HepG2 (cell line): ENCODE results near the gene ARL4D. TPM values are rescaled to one million over a fixed set of nuclear protein-coding genes. Genes with fewer than 3 reads are reported as not detected.

Source experiments
- CBX2 ChIP-seq, 2 experiments: fragments of 200-600 bp in 1 of 2; sonication (generic); formaldehyde crosslinking in 1 of 2; IDR thresholded peaks; 2 replicates each; pipeline versions ENCODE4 v1.7.0 to v1.8.1; 2018 to 2022; ENCODE audit warnings: low read depth in 2 of 2, low read length in 1 of 2, mild to moderate bottlenecking in 1 of 2, missing genetic modification reagents in 1 of 2
- DNMT3B ChIP-seq: conservative IDR thresholded peaks from 2 replicates; pipeline ENCODE4 v1.6.1; 2016; ENCODE audit warnings: missing biosample characterization, control low read depth
- E2F2 ChIP-seq: sonication (generic); formaldehyde crosslinking; IDR thresholded peaks from 2 replicates; pipeline ENCODE4 v1.4.0; 2020; ENCODE audit warnings: missing genetic modification reagents, borderline replicate concordance
- ELF1 ChIP-seq: sonication (generic); formaldehyde crosslinking; IDR thresholded peaks from 2 replicates; pipeline ENCODE4 v1.4.0; 2020; ENCODE audit warnings: missing genetic modification reagents
- KMT2B ChIP-seq: IDR thresholded peaks from 2 replicates; pipeline ENCODE4 v1.6.1; 2016; ENCODE audit warnings: missing genetic modification reagents, missing compliant biosample characterization
- MAFF ChIP-seq: IDR thresholded peaks from 2 replicates; pipeline ENCODE4 v1.6.1; 2011; ENCODE audit warnings: low read depth, low read length, improper control_type of control experiment
- MAFK ChIP-seq, 2 experiments: IDR thresholded peaks in 1 of 2; conservative IDR thresholded peaks in 1 of 2; 2 replicates each; pipeline ENCODE4 v1.6.1; 2011; ENCODE audit warnings: improper control_type of control experiment in 2 of 2, low read length in 2 of 2
- MED1 ChIP-seq: sonication (generic); formaldehyde crosslinking; IDR thresholded peaks from 2 replicates; pipeline ENCODE4 v1.4.0; 2020; ENCODE audit warnings: missing genetic modification reagents
- NBN ChIP-seq: fragments of 450-650 bp; conservative IDR thresholded peaks from 2 replicates; pipeline ENCODE4 v1.6.1; 2017
- NR0B2 ChIP-seq: sonication (generic); formaldehyde crosslinking; IDR thresholded peaks from 2 replicates; pipeline ENCODE4 v1.4.0; 2020; ENCODE audit warnings: mild to moderate bottlenecking, missing genetic modification reagents
- NR3C1 ChIP-seq: sonication (generic); formaldehyde crosslinking; IDR thresholded peaks from 2 replicates; pipeline ENCODE4 v1.4.0; 2020; ENCODE audit warnings: missing genetic modification reagents
- PHF8 ChIP-seq: sonication (generic); formaldehyde crosslinking; IDR thresholded peaks from 2 replicates; pipeline ENCODE4 v1.5.0; 2020; ENCODE audit warnings: missing genetic modification reagents
- RXRA ChIP-seq: sonication (generic); formaldehyde crosslinking; IDR thresholded peaks from 2 replicates; pipeline ENCODE4 v1.5.1; 2020; ENCODE audit warnings: missing genetic modification reagents
- SAP130 ChIP-seq: IDR thresholded peaks from 2 replicates; pipeline ENCODE4 v1.6.1; 2016; ENCODE audit warnings: low read depth
- SCMH1 ChIP-seq: sonication (generic); formaldehyde crosslinking; IDR thresholded peaks from 2 replicates; pipeline ENCODE4 v1.9.0; 2021; ENCODE audit warnings: missing genetic modification reagents, mild to moderate bottlenecking, borderline replicate concordance
- ZBTB8A ChIP-seq: sonication (generic); formaldehyde crosslinking; IDR thresholded peaks from 2 replicates; pipeline ENCODE4 v1.4.0; 2020; ENCODE audit warnings: mild to moderate bottlenecking, low read depth, missing genetic modification reagents, borderline replicate concordance
- ZFY ChIP-seq: sonication (generic); formaldehyde crosslinking; IDR thresholded peaks from 2 replicates; pipeline ENCODE4 v1.4.0; 2020; ENCODE audit warnings: missing genetic modification reagents
- ZNF142 ChIP-seq: sonication (generic); formaldehyde crosslinking; IDR thresholded peaks from 2 replicates; pipeline ENCODE4 v1.4.0; 2020; ENCODE audit warnings: missing genetic modification reagents
- ZNF598 ChIP-seq: sonication (generic); formaldehyde crosslinking; IDR thresholded peaks from 2 replicates; pipeline ENCODE4 v1.5.1; 2020; ENCODE audit warnings: mild to moderate bottlenecking, missing genetic modification reagents, borderline replicate concordance
- ZNF678 ChIP-seq: sonication (generic); formaldehyde crosslinking; IDR thresholded peaks from 2 replicates; pipeline ENCODE4 v1.4.0; 2020; ENCODE audit warnings: mild to moderate bottlenecking, missing genetic modification reagents
- ZNF703 ChIP-seq: sonication (generic); formaldehyde crosslinking; IDR thresholded peaks from 2 replicates; pipeline ENCODE4 v1.5.1; 2020; ENCODE audit warnings: missing genetic modification reagents, mild to moderate bottlenecking, moderate library complexity, borderline replicate concordance
- polyA plus RNA-seq, 8 experiments: library from polyadenylated mRNA; depleted of rRNA in 3 of 8; stranded (reverse) in 7 of 8; unstranded in 1 of 8; fragments of >200 nt; fragmentation: Illumina TruSeq in 4 of 8; extraction: Trizol in 4 of 8; gene quantifications; 2 replicates each; pipeline versions ENCODE4 v1.2.1 to v1.2.3, GENCODE V29; 2011 to 2016; ENCODE audit warnings: low read depth in 4 of 8, missing spikeins in 1 of 8, mixed read lengths in 1 of 8; ENCODE audit not compliant: insufficient read depth in 1 of 8
- total RNA-seq, 5 experiments: library from RNA; depleted of rRNA; stranded (reverse); fragments of >200 nt; fragmentation: Illumina TruSeq; extraction: Trizol; gene quantifications; 2 replicates each; pipeline ENCODE4 v1.2.3, GENCODE V29; 2016; ENCODE audit warnings: low read depth in 1 of 5
- TF ChIP-seq, protein P1 (sequence below): sonication (generic); formaldehyde crosslinking; IDR thresholded peaks from 2 replicates; pipeline ENCODE4 v1.4.0; 2020; ENCODE audit warnings: missing genetic modification reagents

The ARL4D gene
- total and polyA plus RNA-seq, 2 of the 13 experiments (the other 11 are each of a cell fraction or from before 2014, with no cell fraction given), result 9.0 to 25.9 TPM

GRCh38 chr17:43384476-43384862, 14.3 kb upstream of the ARL4D start (continued):
- no peak for TF ChIP-seq MAFK (conservative IDR thresholded peaks at IDR 0.05 in 1 of 2, IDR thresholded peaks at IDR 0.05 in 1 of 2; ENCODE audit: low read length in 2 of 2)
- TF ChIP-seq NR3C1 (CRISPR knock-in tag), result no peak
- TF ChIP-seq KMT2B (CRISPR knock-in tag), result peak; percentile 55; the same call in 1 of the 2 replicates
- TF ChIP-seq ZFY (CRISPR knock-in tag), result no peak
- TF ChIP-seq ZBTB8A (CRISPR knock-in tag), result no peak
- no peak for TF ChIP-seq ZNF678 (CRISPR knock-in tag)
- no peak for TF ChIP-seq ZNF142 (CRISPR knock-in tag)
- TF ChIP-seq MAFF, result no peak
- TF ChIP-seq PHF8 (CRISPR knock-in tag), result no peak; the same call in 1 of the 2 replicates
- TF ChIP-seq MED1, result peak; percentile 97
- peak; percentile 94 for TF ChIP-seq SAP130
- TF ChIP-seq ZNF598, result peak; percentile 94; the same call in 1 of the 2 replicates
- TF ChIP-seq CBX2 (IDR thresholded peaks at IDR 0.05; ENCODE audit: low read depth, low read length), result no peak
- TF ChIP-seq CBX2 (CRISPR knock-in tag; IDR thresholded peaks at IDR 0.05; ENCODE audit: low read depth), result no peak
- no peak for TF ChIP-seq ZNF703 (CRISPR knock-in tag)
- TF ChIP-seq, protein P1, sequence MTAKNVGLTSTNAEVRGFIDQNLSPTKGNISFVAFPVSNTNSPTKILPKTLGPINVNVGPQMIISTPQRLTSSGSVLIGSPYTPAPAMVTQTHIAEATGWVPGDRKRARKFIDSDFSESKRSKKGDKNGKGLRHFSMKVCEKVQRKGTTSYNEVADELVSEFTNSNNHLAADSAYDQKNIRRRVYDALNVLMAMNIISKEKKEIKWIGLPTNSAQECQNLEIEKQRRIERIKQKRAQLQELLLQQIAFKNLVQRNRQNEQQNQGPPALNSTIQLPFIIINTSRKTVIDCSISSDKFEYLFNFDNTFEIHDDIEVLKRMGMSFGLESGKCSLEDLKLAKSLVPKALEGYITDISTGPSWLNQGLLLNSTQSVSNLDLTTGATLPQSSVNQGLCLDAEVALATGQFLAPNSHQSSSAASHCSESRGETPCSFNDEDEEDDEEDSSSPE (CRISPR knock-in tag), result peak; percentile 47; the same call in 1 of the 2 replicates
- no peak for TF ChIP-seq DNMT3B (CRISPR knock-in tag)
- TF ChIP-seq NBN, result no peak
- no peak for TF ChIP-seq SCMH1 (CRISPR knock-in tag)
- no peak for TF ChIP-seq E2F2 (CRISPR knock-in tag)
- peak; percentile 88 for TF ChIP-seq RXRA (CRISPR knock-in tag)
- TF ChIP-seq ELF1 (CRISPR knock-in tag), result 0 out of 2 replicates have a peak, but pooled peaks have one; percentile 32
- no peak for TF ChIP-seq NR0B2 (CRISPR knock-in tag)
